Measurements from ENCODE around the gene GDPGP1.

- TF ChIP-seq CTCF (optimal IDR thresholded peaks at IDR 0.05 in 1 of 3, IDR thresholded peaks at IDR 0.05 in 1 of 3, conservative IDR thresholded peaks at IDR 0.05 in 1 of 3; ENCODE audit: extremely low read depth in 1 of 3, insufficient read depth in 2 of 3, low read length in 3 of 3), result peak; percentile 61 to 87 (median 83)
- TF ChIP-seq EZH2 (IDR thresholded peaks at IDR 0.05; ENCODE audit: low read length), result no peak
These were observed 12.6 kb upstream of the GDPGP1 start for GRCh38 chr15:90221246-90221900.

All from keratinocyte (primary cell).